ENCODE results near the gene NEO1. TPM values are rescaled to one million over a fixed set of nuclear protein-coding genes. Genes with fewer than 3 reads are reported as not detected.

Gene NEO1
- total RNA-seq, 4 donors from 2014 or later, result 27.1 to 39.6 (median 28.8) TPM

DNA sequence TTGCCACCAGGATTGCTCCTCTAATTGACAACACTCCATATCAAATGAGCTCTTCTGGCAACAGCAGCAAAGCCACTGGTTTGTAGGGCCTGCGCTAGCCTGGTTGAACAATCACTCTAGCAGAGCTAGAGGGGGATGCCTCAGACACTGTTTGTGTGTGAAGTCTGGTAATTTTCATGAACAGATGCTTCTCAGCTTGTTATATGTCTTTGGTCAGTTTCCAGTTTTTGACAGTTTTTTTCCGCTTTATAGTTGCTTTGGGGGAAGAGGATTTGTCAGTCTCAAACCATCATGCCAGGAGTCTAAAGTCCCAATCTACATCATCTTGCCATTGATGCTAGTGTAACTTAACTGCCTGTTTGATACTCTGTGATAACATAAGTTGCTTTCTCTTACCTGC, 180.5 kb downstream of the NEO1 start:
- H3K4me3 ChIP-seq (replicated peaks in 1 of 3), result no peak overlapping the region

DNA sequence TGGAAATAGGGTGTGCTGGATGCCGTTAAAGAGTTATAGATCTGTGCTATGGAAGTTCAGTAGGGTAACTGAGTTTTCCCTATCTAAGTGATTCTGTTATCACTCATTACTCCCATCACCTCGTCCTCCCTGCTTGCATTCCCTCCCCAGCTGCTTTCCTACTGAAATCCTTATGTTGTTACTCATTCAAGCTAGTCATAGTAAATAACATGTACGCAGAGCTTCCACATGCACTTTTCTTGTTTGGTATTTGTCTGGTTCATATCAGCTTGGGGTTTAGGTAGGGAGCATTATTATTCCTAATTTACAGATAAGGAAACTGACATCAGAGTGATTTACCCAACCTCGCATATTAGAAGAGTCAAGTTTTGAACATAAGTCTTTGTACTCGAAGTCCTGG, 181.4 kb downstream of the NEO1 start:
- H3K36me3 ChIP-seq, result no peaks in the 10 kb centered on the region
- DNase-seq, result no peak
- no peaks in the 10 kb centered on the region for H3K9me3 ChIP-seq
- TF ChIP-seq POLR2A (IDR thresholded peaks at IDR 0.05), result no peak
- TF ChIP-seq, protein P1, sequence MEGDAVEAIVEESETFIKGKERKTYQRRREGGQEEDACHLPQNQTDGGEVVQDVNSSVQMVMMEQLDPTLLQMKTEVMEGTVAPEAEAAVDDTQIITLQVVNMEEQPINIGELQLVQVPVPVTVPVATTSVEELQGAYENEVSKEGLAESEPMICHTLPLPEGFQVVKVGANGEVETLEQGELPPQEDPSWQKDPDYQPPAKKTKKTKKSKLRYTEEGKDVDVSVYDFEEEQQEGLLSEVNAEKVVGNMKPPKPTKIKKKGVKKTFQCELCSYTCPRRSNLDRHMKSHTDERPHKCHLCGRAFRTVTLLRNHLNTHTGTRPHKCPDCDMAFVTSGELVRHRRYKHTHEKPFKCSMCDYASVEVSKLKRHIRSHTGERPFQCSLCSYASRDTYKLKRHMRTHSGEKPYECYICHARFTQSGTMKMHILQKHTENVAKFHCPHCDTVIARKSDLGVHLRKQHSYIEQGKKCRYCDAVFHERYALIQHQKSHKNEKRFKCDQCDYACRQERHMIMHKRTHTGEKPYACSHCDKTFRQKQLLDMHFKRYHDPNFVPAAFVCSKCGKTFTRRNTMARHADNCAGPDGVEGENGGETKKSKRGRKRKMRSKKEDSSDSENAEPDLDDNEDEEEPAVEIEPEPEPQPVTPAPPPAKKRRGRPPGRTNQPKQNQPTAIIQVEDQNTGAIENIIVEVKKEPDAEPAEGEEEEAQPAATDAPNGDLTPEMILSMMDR (IDR thresholded peaks at IDR 0.05), result no peak
- no peak overlapping the region for H3K27ac ChIP-seq
- intact Hi-C loops (cut with DNase I), result no loop called here
- no peak overlapping the region for H3K4me3 ChIP-seq (replicated peaks in 1 of 3)
- 90 to 94% methylated on average over 5 of the region's 5 CpGs for WGBS, 2 donors
- H3K27me3 ChIP-seq, result no peaks in the 10 kb centered on the region
- H3K4me1 ChIP-seq, result no peaks in the 10 kb centered on the region

More for the DNA sequence above, 180.5 kb downstream of the NEO1 start:
- no peak for DNase-seq
- no peaks in the 10 kb centered on the region for H3K9me3 ChIP-seq
- H3K36me3 ChIP-seq, result no peaks in the 10 kb centered on the region
- TF ChIP-seq, protein P1 (IDR thresholded peaks at IDR 0.05), result no peak
- TF ChIP-seq POLR2A (IDR thresholded peaks at IDR 0.05), result no peak
- H3K4me1 ChIP-seq, result no peaks in the 10 kb centered on the region
- WGBS, 2 donors, result 93 to 100% methylated on average over 2 of the region's 2 CpGs
- intact Hi-C loops (cut with DNase I), result no loop called here
- no peaks in the 10 kb centered on the region for H3K27me3 ChIP-seq
- H3K27ac ChIP-seq, result no peak overlapping the region

DNA sequence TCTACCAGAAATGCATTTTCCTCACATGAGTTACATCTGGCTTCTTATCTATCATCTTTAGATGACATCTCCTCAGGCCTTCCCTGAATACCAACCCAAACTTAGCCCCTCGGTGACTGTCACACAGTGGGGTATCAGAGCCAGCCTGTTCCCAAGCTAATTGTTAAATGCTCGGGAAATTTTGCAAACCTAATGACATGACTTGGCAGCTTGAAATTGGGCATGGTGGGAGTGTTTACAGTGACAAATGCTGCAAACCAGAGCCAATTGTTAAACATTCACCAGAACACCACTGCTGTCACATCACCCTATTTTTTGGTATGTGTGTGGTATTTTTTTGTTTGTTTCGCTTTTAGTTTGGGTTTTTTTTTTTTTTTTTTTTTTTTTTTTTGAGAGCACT, 185.6 kb downstream of the NEO1 start:
- intact Hi-C loops (cut with DNase I), result no loop called here
- no peaks in the 10 kb centered on the region for H3K4me1 ChIP-seq
- no peaks in the 10 kb centered on the region for H3K36me3 ChIP-seq
- no peaks in the 10 kb centered on the region for H3K27me3 ChIP-seq
- H3K9me3 ChIP-seq, result no peaks in the 10 kb centered on the region
- DNase-seq, result no peak
- no peak overlapping the region for H3K4me3 ChIP-seq (replicated peaks in 1 of 3)
- 63 to 79% methylated on average over 3 of the region's 3 CpGs for WGBS, 2 donors
- no peak overlapping the region for H3K27ac ChIP-seq
- TF ChIP-seq POLR2A (IDR thresholded peaks at IDR 0.05), result no peak
- TF ChIP-seq, protein P1 (IDR thresholded peaks at IDR 0.05), result no peak

DNA sequence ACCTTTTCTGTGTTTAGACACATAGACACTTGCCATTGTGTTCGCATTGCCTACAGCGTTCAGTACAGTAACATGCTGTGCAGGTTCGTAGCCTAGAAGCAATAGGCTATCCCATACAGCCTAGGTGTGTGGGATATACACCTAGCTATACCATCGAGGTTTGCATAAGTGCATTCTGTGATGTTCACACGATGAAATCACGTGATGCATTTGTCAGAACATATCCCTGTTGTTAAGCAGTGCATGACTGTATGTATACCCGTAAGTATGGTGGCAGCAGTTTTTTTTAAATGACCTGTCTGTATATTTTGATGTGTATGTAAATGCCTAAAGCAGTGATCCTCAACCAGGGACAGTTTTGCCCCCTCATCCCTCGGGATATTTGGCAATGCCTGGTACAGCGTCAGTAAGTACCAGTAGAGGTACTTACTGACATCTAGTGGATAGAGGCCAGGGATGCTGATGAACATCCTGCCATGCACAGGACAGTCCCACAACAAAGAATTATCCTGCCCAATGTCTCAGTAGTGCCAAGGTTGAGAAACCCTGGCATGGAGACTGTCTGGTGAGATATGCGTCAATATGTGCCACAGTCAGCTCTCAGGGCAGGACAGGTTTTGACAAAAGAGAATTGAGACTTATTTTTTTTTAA, 187.4 kb downstream of the NEO1 start:
- TF ChIP-seq POLR2A (IDR thresholded peaks at IDR 0.05), result no peak
- TF ChIP-seq, protein P1 (IDR thresholded peaks at IDR 0.05), result no peak
- 85 to 88% methylated on average over 10 of the region's 10 CpGs for WGBS, 2 donors
- Histone ChIP-seq H3K4me3 (replicated peaks in 1 of 3) (no peak overlapping the region), H3K4me1 (no peaks in the 10 kb centered on the region), H3K27ac (no peak overlapping the region), H3K36me3 (no peaks in the 10 kb centered on the region), H3K27me3 (no peaks in the 10 kb centered on the region), H3K9me3 (no peaks in the 10 kb centered on the region)
- intact Hi-C loops (cut with DNase I), result loop anchor here (5.0 kb wide), 1 partner anchor 38 kb away; no protein-coding TSS in a partner anchor
- DNase-seq, result no peak

DNA sequence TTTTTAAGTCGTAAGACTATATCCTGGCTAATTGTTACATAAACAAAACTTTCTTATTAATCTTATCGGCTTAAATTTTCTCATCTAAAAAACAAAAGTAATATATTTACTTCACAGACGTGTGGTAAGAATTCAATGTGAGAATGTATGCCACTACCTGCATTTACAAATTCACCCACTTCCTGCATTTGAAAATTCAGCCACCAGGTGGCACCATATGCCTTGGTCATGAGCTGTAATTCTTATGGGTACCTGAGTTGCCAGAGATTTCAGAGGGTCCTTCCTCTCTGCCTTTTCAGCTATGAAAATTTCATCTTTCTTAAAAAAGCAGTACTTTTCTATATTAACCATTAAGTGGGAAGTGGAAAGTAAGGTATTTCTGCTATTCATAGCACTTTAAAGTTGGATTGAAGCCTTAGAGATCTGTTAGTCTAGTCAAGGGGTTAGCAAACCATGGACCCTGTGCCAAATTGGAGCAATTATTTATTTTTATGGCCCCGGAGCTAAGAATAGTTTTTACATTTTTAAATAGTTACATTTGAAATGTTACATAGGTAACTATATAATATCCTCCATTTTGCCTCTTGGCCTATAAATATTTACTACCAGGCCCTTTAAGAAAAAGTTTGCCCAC, 188.7 kb downstream of the NEO1 start:
- Histone ChIP-seq H3K36me3 (no peaks in the 10 kb centered on the region), H3K4me1 (no peaks in the 10 kb centered on the region), H3K4me3 (replicated peaks in 1 of 3) (no peak overlapping the region), H3K9me3 (no peaks in the 10 kb centered on the region), H3K27me3 (no peaks in the 10 kb centered on the region), H3K27ac (peak overlapping the region in 1 of 3 donors; percentile 0)
- no peak for TF ChIP-seq POLR2A (IDR thresholded peaks at IDR 0.05)
- TF ChIP-seq, protein P1 (IDR thresholded peaks at IDR 0.05), result peak; percentile 80 to 96 (median 90)
- peak; percentile 78 for DNase-seq
- intact Hi-C loops (cut with DNase I), result loop anchor here (5.0 kb wide), 1 partner anchor 36 kb away; no protein-coding TSS in a partner anchor
- 32 to 34% methylated on average over 4 of the region's 4 CpGs for WGBS, 2 donors
